ENCODE data around the gene DHX35. TPM values are rescaled to one million over a fixed set of nuclear protein-coding genes. Genes with fewer than 3 reads are reported as not detected.

Gene DHX35
- polyA plus RNA-seq, 1 donor from 2014 or later: 5.9 TPM

DNA sequence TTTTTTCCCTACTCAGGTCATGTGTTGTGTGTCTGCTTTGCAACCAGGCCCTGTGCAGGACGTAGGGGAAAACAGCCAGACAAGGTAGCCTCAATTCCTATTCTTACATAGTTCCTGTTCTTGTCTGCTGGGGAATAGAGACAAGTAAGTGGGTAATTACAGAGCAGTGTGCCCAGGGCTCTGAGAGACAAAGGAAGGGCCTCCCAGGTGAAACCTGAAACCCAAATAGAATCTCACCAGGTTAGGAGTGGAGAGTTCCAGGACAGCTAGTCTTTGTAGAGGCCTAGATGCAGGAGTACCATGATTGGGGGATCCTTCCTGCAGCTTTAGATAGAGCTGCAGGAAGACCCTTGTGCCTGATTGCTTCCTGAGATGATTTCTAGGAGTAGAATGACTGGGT lies 48.4 kb downstream of the DHX35 start:
- Mint-ChIP-seq H3K27ac (no peak overlapping the region), H3K27me3 (no peaks in the 10 kb centered on the region), H3K36me3 (peaks cover 15% of the 10 kb centered on the region), H3K4me3 (no peak overlapping the region), H3K4me1 (peaks cover 0 to 1% (median 0%) of the 10 kb centered on the region in 3 donors), H3K9me3 (no peaks in the 10 kb centered on the region)

DNA sequence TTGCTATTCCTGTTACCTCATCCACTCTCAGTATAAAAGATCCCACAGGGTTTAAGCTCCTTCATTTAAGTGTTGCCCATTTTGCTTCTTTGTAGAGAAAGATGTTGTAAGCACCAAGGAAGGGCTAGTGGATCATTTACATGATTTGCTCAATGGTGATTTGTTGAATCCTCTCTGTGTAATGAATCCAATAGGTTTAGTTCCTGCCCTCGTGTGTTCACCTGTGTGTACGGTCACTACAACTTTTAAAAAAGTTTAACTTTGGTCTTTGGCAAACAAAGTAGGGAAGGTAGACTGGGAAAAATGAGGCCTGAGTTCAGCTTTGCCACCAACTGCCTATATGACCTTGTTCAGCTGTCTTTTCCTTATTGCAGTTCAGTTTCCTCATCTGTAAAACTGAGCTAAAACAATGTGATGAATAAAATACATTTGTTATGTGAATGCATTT lies 51.5 kb downstream of the DHX35 start:
- Mint-ChIP-seq H3K27ac (no peak overlapping the region), H3K4me3 (no peak overlapping the region), H3K27me3 (no peaks in the 10 kb centered on the region), H3K9me3 (no peaks in the 10 kb centered on the region), H3K36me3 (peaks cover 20% of the 10 kb centered on the region), H3K4me1 (peaks cover 0 to 3% (median 0%) of the 10 kb centered on the region in 3 donors)

DNA sequence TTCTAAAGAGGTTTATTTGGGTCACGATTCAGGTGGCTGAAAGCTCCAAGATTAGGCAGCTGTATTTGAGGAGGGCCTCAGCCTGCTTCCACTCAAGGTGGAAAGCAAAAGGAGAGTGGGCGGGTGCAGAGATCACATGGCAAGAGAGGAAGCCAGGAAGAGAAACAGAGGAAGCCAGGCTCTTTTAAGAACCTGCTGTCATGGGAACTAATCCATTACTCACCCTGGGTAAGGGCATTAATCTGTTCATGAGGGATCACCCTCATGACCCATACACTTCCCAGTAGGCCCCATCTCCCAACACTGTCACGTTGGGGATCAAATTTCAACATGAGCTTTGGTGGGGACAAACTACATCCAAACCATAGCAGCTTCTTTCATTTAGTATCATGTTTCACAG lies 53.9 kb downstream of the DHX35 start:
- no peak overlapping the region for H3K4me3 Mint-ChIP-seq
- no peaks in the 10 kb centered on the region for H3K27me3 Mint-ChIP-seq
- H3K27ac Mint-ChIP-seq: no peak overlapping the region
- no peaks in the 10 kb centered on the region for H3K9me3 Mint-ChIP-seq
- peaks cover 0 to 4% (median 0%) of the 10 kb centered on the region in 3 donors for H3K4me1 Mint-ChIP-seq
- H3K36me3 Mint-ChIP-seq: peaks cover 18% of the 10 kb centered on the region

DNA sequence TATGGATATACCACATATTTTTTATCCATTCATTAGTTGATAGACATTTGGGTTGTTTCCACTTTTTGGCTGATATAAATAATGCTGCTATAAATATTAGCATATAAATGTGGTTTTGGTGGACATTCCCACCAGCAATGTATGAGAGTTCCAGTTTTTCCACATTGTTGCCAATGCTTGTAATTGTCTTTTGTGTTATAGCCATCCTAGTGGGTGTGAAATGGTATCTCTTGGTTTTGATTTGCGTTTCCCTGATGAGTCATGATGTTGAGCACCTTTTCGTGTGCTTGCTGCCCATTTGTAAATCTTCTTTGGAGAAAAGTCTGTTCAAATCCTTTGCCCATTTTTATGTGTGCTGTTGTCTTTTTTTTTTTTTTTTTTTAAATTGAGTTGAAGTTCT lies 54.4 kb downstream of the DHX35 start:
- Mint-ChIP-seq H3K36me3 (peaks cover 18% of the 10 kb centered on the region), H3K27ac (no peak overlapping the region), H3K4me1 (peaks cover 0 to 4% (median 0%) of the 10 kb centered on the region in 3 donors), H3K9me3 (no peaks in the 10 kb centered on the region), H3K4me3 (no peak overlapping the region), H3K27me3 (no peaks in the 10 kb centered on the region)

DNA sequence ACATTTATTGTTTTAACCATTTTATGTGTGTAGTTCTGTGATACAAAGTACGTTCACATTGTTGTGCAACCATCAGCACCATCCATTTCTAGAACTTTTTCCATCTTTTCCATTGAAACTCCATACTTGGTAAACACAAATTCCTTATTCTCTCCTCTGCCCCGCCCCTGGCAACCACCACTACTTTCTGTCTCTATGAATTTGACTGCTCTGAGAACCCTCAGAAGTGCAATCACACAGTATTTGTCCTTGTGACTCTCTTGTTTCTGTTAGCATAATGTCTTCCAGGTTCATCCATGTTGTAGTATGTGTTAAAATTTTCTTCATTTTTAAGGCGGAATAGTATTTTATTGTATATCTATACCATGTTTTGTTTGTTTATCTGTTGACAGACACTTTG lies 56.9 kb downstream of the DHX35 start:
- no peaks in the 10 kb centered on the region for H3K27me3 Mint-ChIP-seq
- H3K4me1 Mint-ChIP-seq: peaks cover 0 to 4% (median 0%) of the 10 kb centered on the region in 3 donors
- H3K9me3 Mint-ChIP-seq: no peaks in the 10 kb centered on the region
- no peak overlapping the region for H3K27ac Mint-ChIP-seq
- no peak overlapping the region for H3K4me3 Mint-ChIP-seq
- H3K36me3 Mint-ChIP-seq: peaks cover 18% of the 10 kb centered on the region

DNA sequence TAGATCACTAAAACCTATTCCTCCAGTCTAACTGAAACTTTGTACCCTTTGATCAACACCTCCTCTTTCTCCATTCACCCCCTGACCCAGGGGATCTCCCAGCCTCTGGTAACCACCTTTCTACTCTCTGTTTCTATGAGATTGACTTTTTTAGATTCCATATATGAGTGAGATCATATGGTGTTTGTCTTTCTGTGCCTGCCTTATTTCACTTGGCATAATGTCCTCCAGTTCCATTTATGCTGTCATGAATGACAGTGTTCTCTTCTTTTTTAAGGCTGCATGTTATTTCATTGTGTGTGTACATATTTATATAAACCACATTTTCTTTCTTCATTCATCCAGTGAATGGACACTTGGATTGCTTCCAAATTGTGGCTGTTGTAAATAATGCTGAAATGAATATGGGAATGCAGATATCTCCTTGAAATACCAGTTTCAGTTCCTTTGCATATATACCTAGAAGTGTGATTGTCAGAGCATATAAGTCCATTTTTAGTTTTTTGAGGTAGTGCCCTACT lies 57.7 kb downstream of the DHX35 start:
- Mint-ChIP-seq H3K36me3 (peaks cover 17% of the 10 kb centered on the region), H3K27ac (peak overlapping the region in 1 of 3 donors; percentile 93), H3K9me3 (no peaks in the 10 kb centered on the region), H3K4me3 (no peak overlapping the region), H3K27me3 (no peaks in the 10 kb centered on the region), H3K4me1 (peaks cover 0 to 4% (median 0%) of the 10 kb centered on the region in 3 donors)

DNA sequence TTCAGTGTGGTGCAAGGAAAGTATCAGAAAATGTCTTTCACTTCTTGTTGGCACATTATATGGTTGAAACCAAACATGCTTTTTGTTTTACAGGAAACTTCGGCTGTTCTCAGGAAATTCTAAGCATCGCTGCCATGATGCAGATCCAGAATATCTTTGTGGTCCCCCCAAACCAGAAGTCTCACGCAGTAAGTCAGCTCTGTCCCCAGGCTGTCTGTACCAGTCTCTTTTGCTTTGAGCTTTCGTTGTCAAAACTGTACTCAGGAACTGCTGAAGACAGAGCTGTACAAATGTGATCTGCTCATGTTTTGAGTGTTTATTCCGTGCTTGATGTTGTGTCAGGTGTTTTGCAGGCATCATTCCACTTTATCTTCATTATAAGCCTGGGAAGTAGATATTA lies 59.6 kb downstream of the DHX35 start:
- Mint-ChIP-seq H3K27ac (no peak overlapping the region), H3K36me3 (peaks cover 16% of the 10 kb centered on the region), H3K4me1 (peaks cover 0 to 2% (median 1%) of the 10 kb centered on the region in 3 donors), H3K27me3 (no peaks in the 10 kb centered on the region), H3K4me3 (no peak overlapping the region), H3K9me3 (no peaks in the 10 kb centered on the region)

DNA sequence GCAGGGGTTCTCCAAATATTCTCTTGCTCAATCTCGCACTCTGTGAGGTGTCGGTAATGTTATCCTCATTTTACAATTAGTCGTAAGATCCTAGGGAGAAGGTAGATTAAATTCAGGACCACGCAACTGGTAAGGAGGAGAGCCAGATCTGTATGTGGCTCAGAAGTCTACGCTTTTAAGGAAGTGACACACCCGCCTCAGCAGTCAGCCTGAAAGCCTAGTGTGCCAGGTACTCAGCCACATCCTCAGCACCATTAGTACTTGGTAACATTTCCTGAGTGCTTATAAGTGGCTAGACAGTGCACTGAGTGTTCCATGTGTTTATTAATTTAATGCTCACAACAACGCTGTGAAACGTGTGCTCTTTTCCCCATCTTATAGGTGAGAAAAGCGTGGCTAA lies 63.7 kb downstream of the DHX35 start:
- Mint-ChIP-seq H3K36me3 (peaks cover 6% of the 10 kb centered on the region), H3K9me3 (no peaks in the 10 kb centered on the region), H3K27me3 (no peaks in the 10 kb centered on the region), H3K4me1 (peaks cover 0 to 1% (median 0%) of the 10 kb centered on the region in 3 donors), H3K4me3 (no peak overlapping the region), H3K27ac (no peak overlapping the region)

DNA sequence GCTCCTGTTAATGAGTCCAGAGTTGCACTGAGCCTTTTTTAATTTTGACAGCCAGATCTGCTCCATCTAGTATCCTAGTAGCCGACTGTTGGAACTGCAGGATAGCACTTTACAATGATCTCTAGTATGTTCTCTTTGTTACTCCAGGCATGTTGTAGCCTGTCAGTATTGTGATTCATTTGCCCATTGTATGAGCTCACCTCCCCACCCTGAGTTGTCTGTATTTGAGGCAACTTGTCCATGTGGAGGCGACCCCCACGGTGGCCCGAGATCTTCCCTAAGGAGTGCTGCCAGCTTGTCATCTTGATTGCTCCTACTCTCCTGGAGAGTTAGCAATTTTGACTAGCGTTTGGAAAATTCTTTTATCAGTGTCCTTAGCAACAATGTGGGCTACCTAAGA lies 67.2 kb downstream of the DHX35 start:
- Mint-ChIP-seq H3K36me3 (peaks cover 8% of the 10 kb centered on the region), H3K27ac (no peak overlapping the region), H3K4me3 (no peak overlapping the region), H3K4me1 (peaks cover 0 to 1% (median 0%) of the 10 kb centered on the region in 3 donors), H3K27me3 (no peaks in the 10 kb centered on the region), H3K9me3 (no peaks in the 10 kb centered on the region)

DNA sequence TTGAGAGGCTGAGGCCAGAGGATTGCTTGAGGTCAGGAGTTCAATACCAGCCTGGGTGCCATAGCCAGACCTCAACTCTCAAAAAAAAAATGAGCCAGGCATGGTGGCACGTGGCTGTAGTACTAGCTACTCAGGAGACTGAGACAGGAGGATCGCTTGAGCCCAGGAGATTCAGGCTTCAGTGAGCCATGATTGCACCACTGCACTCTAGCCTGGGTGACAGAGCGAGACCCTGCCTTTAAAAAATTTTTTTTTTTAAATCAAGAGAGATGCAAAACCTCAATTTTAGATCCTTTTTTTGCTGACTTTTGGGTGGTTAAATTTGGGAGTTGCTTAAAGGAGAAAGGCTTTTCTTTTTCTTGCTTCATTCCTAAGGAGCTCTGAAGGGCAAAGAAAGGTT lies 70.9 kb downstream of the DHX35 start:
- H3K27me3 Mint-ChIP-seq: no peaks in the 10 kb centered on the region
- peaks cover 9% of the 10 kb centered on the region for H3K36me3 Mint-ChIP-seq
- H3K4me3 Mint-ChIP-seq: no peak overlapping the region
- H3K27ac Mint-ChIP-seq: no peak overlapping the region
- no peaks in the 10 kb centered on the region for H3K9me3 Mint-ChIP-seq
- no peaks in the 10 kb centered on the region for H3K4me1 Mint-ChIP-seq

DNA sequence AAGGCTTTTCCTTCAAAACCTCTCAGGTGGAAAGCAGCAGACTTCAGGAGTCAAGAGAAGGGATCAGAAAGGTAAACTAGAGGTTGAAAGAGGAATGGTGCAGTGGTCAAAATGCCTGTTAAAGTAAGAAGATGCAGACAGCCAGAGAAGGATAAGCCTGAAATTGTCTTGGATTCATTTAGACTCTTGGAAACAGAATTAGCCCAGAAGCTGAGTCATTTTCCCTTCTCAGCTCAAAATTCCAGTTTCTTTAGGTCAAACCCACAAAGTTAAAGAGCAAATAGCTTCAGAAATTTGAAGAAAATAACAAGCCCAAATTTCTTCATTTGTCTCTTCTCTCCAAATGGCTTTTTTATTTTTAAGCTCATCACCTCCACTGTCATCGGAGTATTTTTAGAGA lies 73.9 kb downstream of the DHX35 start:
- no peaks in the 10 kb centered on the region for H3K9me3 Mint-ChIP-seq

DNA sequence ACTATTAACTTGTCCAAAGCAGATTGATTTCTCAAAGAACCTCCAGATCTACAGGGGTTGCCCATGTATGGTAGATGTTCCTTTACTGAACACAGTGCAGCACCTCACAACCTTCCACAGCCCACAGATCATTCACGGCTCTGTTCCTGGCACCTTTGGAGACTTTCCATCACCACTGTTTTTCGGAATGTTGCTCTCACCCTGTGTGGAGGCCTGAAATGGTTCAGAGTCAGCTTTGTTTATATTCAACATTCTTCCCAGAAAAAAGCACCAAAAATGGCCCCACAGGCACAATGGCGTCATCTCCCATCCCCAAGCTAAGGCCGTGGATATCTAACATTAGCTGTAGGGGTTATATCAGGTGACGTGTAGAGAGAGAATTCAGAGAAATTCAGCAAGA lies 74.7 kb downstream of the DHX35 start:
- H3K4me1 Mint-ChIP-seq: no peaks in the 10 kb centered on the region
- H3K27me3 Mint-ChIP-seq: no peaks in the 10 kb centered on the region
- peaks cover 6% of the 10 kb centered on the region for H3K36me3 Mint-ChIP-seq
- H3K4me3 Mint-ChIP-seq: no peak overlapping the region
- H3K9me3 Mint-ChIP-seq: no peaks in the 10 kb centered on the region
- H3K27ac Mint-ChIP-seq: no peak overlapping the region

More for the DNA sequence above, 73.9 kb downstream of the DHX35 start:
- Mint-ChIP-seq H3K36me3 (peaks cover 9% of the 10 kb centered on the region), H3K4me3 (no peak overlapping the region), H3K4me1 (no peaks in the 10 kb centered on the region), H3K27ac (no peak overlapping the region), H3K27me3 (no peaks in the 10 kb centered on the region)

DNA sequence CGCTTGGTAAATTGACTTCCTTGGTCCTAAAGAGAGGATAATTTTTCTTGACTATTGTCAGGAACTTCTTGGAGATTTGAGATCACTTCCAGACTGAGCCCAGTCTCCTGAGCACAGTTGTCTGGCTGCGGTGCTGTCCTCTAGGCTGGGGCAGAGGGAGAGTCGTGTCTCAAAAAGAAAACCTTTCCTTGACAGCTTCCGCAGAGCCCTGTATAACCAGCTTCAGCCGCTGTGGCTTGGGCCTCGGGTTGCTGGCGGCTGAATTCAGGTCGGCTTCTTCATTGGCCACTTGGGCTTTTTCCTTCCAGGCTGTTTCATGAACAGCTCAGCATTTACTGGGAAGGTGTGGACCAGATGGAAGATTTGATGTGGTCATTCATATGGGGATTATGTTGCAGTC lies 75.9 kb downstream of the DHX35 start:
- no peak overlapping the region for H3K4me3 Mint-ChIP-seq
- H3K4me1 Mint-ChIP-seq: no peaks in the 10 kb centered on the region
- H3K36me3 Mint-ChIP-seq: peaks cover 8% of the 10 kb centered on the region
- no peaks in the 10 kb centered on the region for H3K9me3 Mint-ChIP-seq
- H3K27ac Mint-ChIP-seq: peak overlapping the region in 1 of 3 donors; percentile 62
- H3K27me3 Mint-ChIP-seq: no peaks in the 10 kb centered on the region

DNA sequence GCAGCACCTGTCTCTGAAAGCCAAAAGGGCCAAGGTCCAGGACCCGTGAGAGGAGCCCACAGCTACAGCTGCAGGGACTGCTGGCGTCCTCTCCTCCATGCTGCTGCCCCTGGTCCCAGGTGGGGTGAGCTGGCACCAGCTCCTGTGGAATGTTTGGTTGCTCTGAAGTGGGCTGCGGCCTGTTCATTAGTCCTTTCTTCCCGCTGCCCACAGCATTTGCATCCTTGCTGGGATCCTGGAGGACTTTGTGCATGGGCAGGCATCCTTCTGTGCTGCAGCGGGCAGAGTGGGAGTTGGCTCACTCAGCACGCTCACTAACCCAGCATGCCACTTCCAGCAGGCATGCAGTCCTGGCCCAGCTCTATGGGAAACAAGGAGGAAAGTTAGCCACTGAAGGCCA lies 76.4 kb downstream of the DHX35 start:
- H3K9me3 Mint-ChIP-seq: no peaks in the 10 kb centered on the region
- no peaks in the 10 kb centered on the region for H3K4me1 Mint-ChIP-seq
- peaks cover 8% of the 10 kb centered on the region for H3K36me3 Mint-ChIP-seq
- H3K27me3 Mint-ChIP-seq: no peaks in the 10 kb centered on the region
- H3K4me3 Mint-ChIP-seq: no peak overlapping the region
- no peak overlapping the region for H3K27ac Mint-ChIP-seq

DNA sequence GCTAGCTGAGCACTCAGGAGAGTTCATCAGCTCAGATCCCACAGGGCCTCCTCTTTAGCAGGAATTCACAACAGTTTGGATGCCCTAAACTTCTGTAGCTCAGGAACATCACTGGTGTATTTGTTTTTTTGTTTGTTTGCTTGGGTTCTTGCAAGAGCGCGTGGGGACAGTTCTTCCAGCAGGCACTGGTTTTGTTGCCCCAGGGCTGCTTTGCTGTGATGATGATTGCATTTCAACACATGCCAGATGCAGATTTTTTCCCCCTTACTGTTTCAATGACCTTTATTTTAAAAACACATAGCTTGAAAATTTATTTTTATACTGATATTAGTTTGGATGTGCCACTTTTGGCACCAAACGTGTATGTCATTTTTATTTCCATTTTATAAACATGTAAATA lies 77.1 kb downstream of the DHX35 start:
- Mint-ChIP-seq H3K27ac (no peak overlapping the region), H3K36me3 (peaks cover 8% of the 10 kb centered on the region), H3K4me3 (no peak overlapping the region), H3K9me3 (no peaks in the 10 kb centered on the region), H3K27me3 (no peaks in the 10 kb centered on the region), H3K4me1 (no peaks in the 10 kb centered on the region)

DNA sequence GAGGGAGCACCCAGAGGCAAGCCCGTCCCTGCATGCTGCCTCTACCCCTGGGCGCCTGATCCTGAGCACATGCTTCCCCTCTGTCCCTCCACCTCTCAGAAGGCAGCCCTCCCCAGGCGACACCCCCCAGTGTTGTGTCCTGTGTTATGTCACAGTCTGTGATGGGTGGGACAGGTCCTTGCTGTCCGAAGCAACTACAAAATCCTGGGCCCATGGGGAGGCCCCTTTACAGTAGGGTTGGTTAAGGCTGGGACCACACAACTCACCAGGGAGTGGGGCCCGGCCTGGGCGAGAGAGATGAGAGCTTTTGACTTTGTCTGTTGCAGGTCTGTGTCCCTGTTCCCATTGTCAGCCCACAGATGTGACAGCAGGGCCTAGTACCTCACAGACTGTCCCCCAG lies 78.0 kb downstream of the DHX35 start:
- Mint-ChIP-seq H3K36me3 (peaks cover 8% of the 10 kb centered on the region), H3K27me3 (no peaks in the 10 kb centered on the region), H3K27ac (no peak overlapping the region), H3K4me1 (no peaks in the 10 kb centered on the region), H3K4me3 (no peak overlapping the region), H3K9me3 (no peaks in the 10 kb centered on the region)

DNA sequence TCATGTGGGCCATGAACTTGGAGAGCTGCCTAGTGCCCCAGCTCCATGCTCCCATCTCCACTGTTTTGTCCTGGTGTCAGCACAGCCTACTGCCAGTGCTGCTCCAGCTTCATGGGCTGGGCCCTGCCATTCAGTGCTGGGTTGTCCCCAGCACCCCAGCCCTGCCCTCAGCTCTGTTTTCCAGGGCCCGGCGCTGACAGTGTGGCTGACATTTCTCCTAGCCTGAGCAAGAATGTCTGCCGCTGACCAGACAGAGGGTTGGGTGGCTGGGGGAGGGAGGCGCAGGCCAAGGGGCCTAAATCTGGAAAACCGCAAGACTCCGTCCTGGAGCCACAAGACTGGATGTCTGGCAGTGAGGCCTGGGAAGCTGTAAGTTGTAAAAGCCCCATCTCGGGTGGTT lies 78.9 kb downstream of the DHX35 start:
- H3K27ac Mint-ChIP-seq: no peak overlapping the region
- H3K4me1 Mint-ChIP-seq: no peaks in the 10 kb centered on the region
- no peaks in the 10 kb centered on the region for H3K27me3 Mint-ChIP-seq
- H3K9me3 Mint-ChIP-seq: no peaks in the 10 kb centered on the region
- no peak overlapping the region for H3K4me3 Mint-ChIP-seq
- peaks cover 8% of the 10 kb centered on the region for H3K36me3 Mint-ChIP-seq
